AG04450 (cell line): ENCODE measurements around the gene VPS25. TPM values are rescaled to one million over a fixed set of nuclear protein-coding genes. Genes with fewer than 3 reads are reported as not detected.

Experiments used
- CTCF ChIA-PET: fragments of 300-600, 350-600 bp; formaldehyde crosslinking; extraction: SDS; loops from one replicate; lab custom pipeline; 2022; ENCODE audit warnings: antibody characterized with exemption, inconsistent platforms; lab: Charles Lee
- POLR2A ChIA-PET: fragments of 350-600 bp; formaldehyde crosslinking; extraction: SDS; loops from one replicate; lab custom pipeline; 2021; ENCODE audit warnings: antibody characterized with exemption, inconsistent platforms; lab: Yijun Ruan, JAX
- DNase-seq: peaks from one replicate; pipeline ENCODE4 v3.0.0-alpha.2; 2011; ENCODE audit warnings: low read depth, low spot score
- H3K27ac ChIP-seq: one replicate; pipeline ENCODE4 v1.5.1; 2012; ENCODE audit warnings: low read depth, low read length, control low read depth
- H3K27me3 ChIP-seq: one replicate; pipeline ENCODE4 v1.6.0; 2012; ENCODE audit warnings: low read length; ENCODE audit not compliant: control insufficient read depth, insufficient read depth
- H3K4me3 ChIP-seq: 2 replicates; pipeline ENCODE4 v1.5.1; 2011; ENCODE audit warnings: mild to moderate bottlenecking, low read depth, low read length, control low read depth
- H3K9me3 ChIP-seq: 2 replicates; pipeline ENCODE4 v1.5.1; 2012; ENCODE audit warnings: low read length; ENCODE audit not compliant: control insufficient read depth, insufficient read depth
- polyA plus RNA-seq: library from polyadenylated mRNA; depleted of rRNA; stranded (reverse); fragments of >200 nt; gene quantifications from 2 replicates; pipeline ENCODE4 v1.2.3, GENCODE V29; 2011
- TF ChIP-seq, protein P1 (sequence below): IDR thresholded peaks from 2 replicates; pipeline ENCODE4 v1.5.1; 2011; ENCODE audit warnings: low read depth, low read length, control low read depth, inconsistent platforms

Gene VPS25
- polyA plus RNA-seq, 1 experiment, result 94.0 TPM

DNA sequence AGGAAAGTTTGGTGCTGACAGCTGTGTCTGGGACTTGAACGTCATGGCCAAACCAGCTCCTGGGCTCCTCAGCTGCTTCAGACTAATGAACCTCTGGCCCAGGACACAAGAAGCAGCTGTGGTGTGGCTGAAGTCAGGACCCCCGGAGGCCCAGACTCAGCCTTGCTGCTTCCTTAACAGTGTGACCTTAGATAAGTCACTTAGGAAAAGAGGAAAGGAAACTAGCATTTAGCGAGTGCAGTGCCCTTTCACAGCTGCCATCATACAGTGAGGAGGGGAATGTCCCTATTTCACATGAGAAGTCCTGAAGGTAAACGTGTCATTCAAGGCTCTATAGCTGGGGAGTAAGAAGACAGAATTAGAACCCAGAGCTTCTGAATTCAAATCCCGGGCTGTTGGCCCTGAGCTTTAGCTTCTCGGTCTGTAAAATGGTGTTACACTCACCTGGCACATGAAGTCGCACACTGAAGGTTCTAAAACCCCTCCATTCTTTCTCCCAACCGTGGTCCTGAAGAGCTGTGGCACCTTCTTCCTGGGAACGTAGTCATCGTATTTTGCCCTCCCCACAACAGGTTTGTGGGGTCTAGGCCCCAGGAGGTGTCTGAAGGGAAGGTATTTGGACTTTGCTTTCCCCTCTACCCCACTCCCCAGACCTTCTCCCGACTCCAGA lies 13.1 kb upstream of the VPS25 start:
- CTCF ChIA-PET, result interaction anchor here (0.5 to 0.7 kb wide), 3 partner anchors 24 to 179 kb away, joined by 3 to 6 read pairs (median 4); no protein-coding TSS in a partner anchor
- Histone ChIP-seq H3K4me3 (no peak overlapping the region), H3K9me3 (no peaks in the 10 kb centered on the region; the same call in 1 of the 2 replicates), H3K27me3 (peaks cover 37% of the 10 kb centered on the region), H3K27ac (no peak overlapping the region)
- no peak for DNase-seq
- POLR2A ChIA-PET, result interaction anchor here (1.2 kb wide), 1 partner anchor 13 kb away, joined by 7 read pairs; the partner anchor contains the start of gene VPS25
- TF ChIP-seq, protein P1, sequence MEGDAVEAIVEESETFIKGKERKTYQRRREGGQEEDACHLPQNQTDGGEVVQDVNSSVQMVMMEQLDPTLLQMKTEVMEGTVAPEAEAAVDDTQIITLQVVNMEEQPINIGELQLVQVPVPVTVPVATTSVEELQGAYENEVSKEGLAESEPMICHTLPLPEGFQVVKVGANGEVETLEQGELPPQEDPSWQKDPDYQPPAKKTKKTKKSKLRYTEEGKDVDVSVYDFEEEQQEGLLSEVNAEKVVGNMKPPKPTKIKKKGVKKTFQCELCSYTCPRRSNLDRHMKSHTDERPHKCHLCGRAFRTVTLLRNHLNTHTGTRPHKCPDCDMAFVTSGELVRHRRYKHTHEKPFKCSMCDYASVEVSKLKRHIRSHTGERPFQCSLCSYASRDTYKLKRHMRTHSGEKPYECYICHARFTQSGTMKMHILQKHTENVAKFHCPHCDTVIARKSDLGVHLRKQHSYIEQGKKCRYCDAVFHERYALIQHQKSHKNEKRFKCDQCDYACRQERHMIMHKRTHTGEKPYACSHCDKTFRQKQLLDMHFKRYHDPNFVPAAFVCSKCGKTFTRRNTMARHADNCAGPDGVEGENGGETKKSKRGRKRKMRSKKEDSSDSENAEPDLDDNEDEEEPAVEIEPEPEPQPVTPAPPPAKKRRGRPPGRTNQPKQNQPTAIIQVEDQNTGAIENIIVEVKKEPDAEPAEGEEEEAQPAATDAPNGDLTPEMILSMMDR, result no peak

- DNase-seq, result no peak
- POLR2A ChIA-PET, result interaction anchor here (0.5 to 1.4 kb wide), 3 partner anchors 12 to 171 kb away, joined by 3 to 7 read pairs (median 3); partner anchors contain the start of genes VPS25 and WNK4
These were observed 12.3 kb upstream of the VPS25 start, which contains the start of gene RAMP2 for GRCh38 chr17:42760652-42761581. Gene RAMP2 (plus strand): TSS chr17:42761227. CDS start chr17:42761262, 35 bp downstream.

DNA sequence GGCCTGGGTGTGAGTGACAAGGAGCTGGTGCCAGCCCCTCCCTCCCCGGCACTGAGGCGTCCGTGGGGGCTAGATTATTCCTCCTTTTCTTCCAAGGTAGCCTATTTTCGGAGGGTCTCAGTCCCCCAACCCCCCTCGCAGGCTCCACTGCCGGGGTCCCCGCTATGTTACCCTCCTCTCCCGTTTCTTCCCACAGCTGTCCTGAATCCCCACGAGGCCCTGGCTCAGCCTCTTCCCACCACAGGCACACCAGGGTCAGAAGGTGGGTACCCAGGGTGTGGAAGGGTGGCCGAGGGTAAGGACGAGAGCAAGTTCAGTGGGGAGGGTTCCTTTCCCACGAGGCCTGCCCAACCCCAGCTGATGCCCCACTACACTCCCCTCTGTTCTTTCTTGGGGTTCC lies 11.6 kb upstream of the VPS25 start:
- POLR2A ChIA-PET, result interaction anchor here (0.5 to 1.4 kb wide), 2 partner anchors 19 to 170 kb away, joined by 3 read pairs; partner anchors contain the start of gene WNK4
- DNase-seq, result no peak
- CTCF ChIA-PET, result interaction anchor here (0.8 to 3.3 kb wide), 5 partner anchors 8 to 183 kb away, joined by 3 to 24 read pairs (median 3); partner anchors contain the start of genes PSMC3IP and VPS25

More at GRCh38 chr17:42760652-42761581, 12.3 kb upstream of the VPS25 start, which contains the start of gene RAMP2:
- Histone ChIP-seq H3K27ac (no peak within 1 kb of the TSS), H3K9me3 (no peaks in the 10 kb centered on the region; the same call in 1 of the 2 replicates), H3K27me3 (peaks cover 34% of the 10 kb centered on the region), H3K4me3 (peak within 1 kb of the TSS; percentile 49)
- TF ChIP-seq, protein P1, result no peak
- CTCF ChIA-PET, result interaction anchor here (0.5 to 1.1 kb wide), 5 partner anchors 9 to 178 kb away, joined by 3 to 6 read pairs (median 4); partner anchors contain the start of gene VPS25

DNA sequence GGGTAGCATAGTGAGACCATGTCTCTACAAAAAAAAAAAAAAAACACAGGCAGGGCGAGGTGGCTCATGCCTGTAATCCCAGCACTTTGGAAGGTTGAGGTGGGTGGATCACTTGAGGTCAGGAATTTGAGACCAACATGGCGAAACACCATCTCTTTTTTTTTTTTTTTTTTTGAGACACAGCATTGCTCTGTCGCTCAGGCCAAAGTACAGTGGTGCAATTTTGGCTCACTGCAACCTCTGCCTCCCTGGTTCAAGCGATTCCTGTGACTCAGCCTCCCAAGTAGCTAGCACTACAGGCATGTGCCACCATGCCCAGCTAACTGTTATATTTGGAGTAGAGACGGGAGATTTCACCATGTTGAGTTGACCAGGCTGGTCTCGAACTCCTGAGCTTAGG lies 7.1 kb upstream of the VPS25 start:
- ChIA-PET CTCF (no interaction called here), POLR2A (no interaction called here)
- TF ChIP-seq, protein P1, result no peak
- Histone ChIP-seq H3K27me3 (peaks cover 10% of the 10 kb centered on the region), H3K27ac (no peak overlapping the region), H3K9me3 (no peaks in the 10 kb centered on the region), H3K4me3 (no peak overlapping the region)
- DNase-seq, result no peak

More for the DNA sequence above, 11.6 kb upstream of the VPS25 start:
- Histone ChIP-seq H3K27me3 (peaks cover 33% of the 10 kb centered on the region), H3K4me3 (peak overlapping the region; percentile 49), H3K27ac (no peak overlapping the region), H3K9me3 (no peaks in the 10 kb centered on the region; the same call in 1 of the 2 replicates)
- TF ChIP-seq, protein P1, result no peak
